IMR-90 (cell line): ENCODE measurements around the gene SLC37A1. TPM values are rescaled to one million over a fixed set of nuclear protein-coding genes. Genes with fewer than 3 reads are reported as not detected.

Experiments used
- ATAC-seq: fragments of 200-7000 bp; cut with Tn5 transposase; 2 replicates; pipeline ENCODE4 v1.9.1; 2020; ENCODE audit warnings: low read depth, mild to moderate bottlenecking, moderate library complexity
- BruUV-seq: library from RNA; stranded (reverse); fragments of 400-500 nt; replicated peaks from 2 replicates; lab custom pipeline; 2021; lab: Mats Ljungman, UMichigan
- CTCF ChIA-PET: fragments of 300-600 bp; formaldehyde crosslinking; extraction: SDS; loops from one replicate; lab custom pipeline; 2021; ENCODE audit warnings: antibody characterized with exemption; lab: Yijun Ruan, JAX
- POLR2A ChIA-PET: fragments of 300-600 bp; sonication (Branson Sonifier 250); formaldehyde crosslinking; loops from one replicate; lab custom pipeline; 2022; ENCODE audit warnings: antibody characterized with exemption; ENCODE audit not compliant: unreplicated experiment; lab: Charles Lee
- DNase-seq: peaks from one replicate; pipeline ENCODE4 v3.0.0; 2013
- H2AFZ ChIP-seq: replicated peaks from 2 replicates; pipeline ENCODE3; 2013; ENCODE audit warnings: low read length, mild to moderate bottlenecking; ENCODE audit not compliant: poor library complexity
- H2AK5ac ChIP-seq: 2 replicates; pipeline ENCODE4 v1.6.1; 2013; ENCODE audit warnings: low read depth, low read length, inconsistent platforms
- H2AK9ac ChIP-seq: replicated peaks from 2 replicates; pipeline ENCODE3; 2013; ENCODE audit warnings: mild to moderate bottlenecking, low read depth, low read length, moderate library complexity; ENCODE audit not compliant: poor library complexity
- H2BK120ac ChIP-seq: 2 replicates; pipeline ENCODE4 v1.6.1; 2013; ENCODE audit warnings: low read depth, low read length, inconsistent platforms
- H2BK15ac ChIP-seq: 3 replicates; pipeline ENCODE4 v1.6.1; 2013; ENCODE audit warnings: low read depth, low read length, inconsistent platforms
- H2BK20ac ChIP-seq: 2 replicates; pipeline ENCODE4 v1.6.1; 2013; ENCODE audit warnings: low read depth, mild to moderate bottlenecking, inconsistent platforms, low read length, moderate library complexity
- H2BK5ac ChIP-seq: 2 replicates; pipeline ENCODE4 v1.6.1; 2013; ENCODE audit warnings: mild to moderate bottlenecking, low read depth, low read length, inconsistent platforms; ENCODE audit not compliant: poor library complexity, severe bottlenecking
- H3K14ac ChIP-seq: replicated peaks from 2 replicates; pipeline ENCODE4 v1.6.1; 2013; ENCODE audit warnings: low read depth, low read length, inconsistent platforms
- H3K18ac ChIP-seq: 2 replicates; pipeline ENCODE4 v1.6.1; 2013; ENCODE audit warnings: low read depth, low read length, control low read depth
- H3K23ac ChIP-seq: 2 replicates; pipeline ENCODE4 v1.6.1; 2013; ENCODE audit warnings: low read depth, low read length, inconsistent platforms
- H3K27ac ChIP-seq: 2 replicates; pipeline ENCODE4 v1.5.1; 2013; ENCODE audit warnings: mild to moderate bottlenecking, control low read depth, low read length; ENCODE audit not compliant: insufficient read depth
- H3K27me3 ChIP-seq: 2 replicates; pipeline ENCODE4 v1.6.1; 2013; ENCODE audit warnings: low read length; ENCODE audit not compliant: control insufficient read depth, insufficient read depth
- H3K36me3 ChIP-seq: 2 replicates; pipeline ENCODE4 v1.6.1; 2013; ENCODE audit warnings: low read length, mixed read lengths; ENCODE audit not compliant: control insufficient read depth, insufficient read depth
- H3K4ac ChIP-seq: 2 replicates; pipeline ENCODE4 v1.6.1; 2013; ENCODE audit warnings: low read depth, low read length, inconsistent platforms
- H3K4me1 ChIP-seq: 2 replicates; pipeline ENCODE4 v1.6.1; 2013; ENCODE audit warnings: low read length, mixed read lengths; ENCODE audit not compliant: control insufficient read depth, insufficient read depth
- H3K4me2 ChIP-seq: 2 replicates; pipeline ENCODE4 v1.6.1; 2013; ENCODE audit warnings: low read depth, mild to moderate bottlenecking, control low read depth, low read length, moderate library complexity
- H3K4me3 ChIP-seq: 2 replicates; pipeline ENCODE4 v1.5.1; 2013; ENCODE audit warnings: low read depth, mild to moderate bottlenecking, control low read depth, low read length, moderate library complexity; ENCODE audit not compliant: insufficient read depth
- H3K56ac ChIP-seq: 2 replicates; pipeline ENCODE4 v1.6.1; 2013; ENCODE audit warnings: low read length, inconsistent platforms; ENCODE audit not compliant: insufficient read depth; ENCODE audit errors: extremely low read depth
- H3K79me1 ChIP-seq, 2 experiments: 2 replicates each; pipeline ENCODE4 v1.6.1; 2013; ENCODE audit warnings: low read length in 2 of 2, inconsistent platforms in 1 of 2, low read depth in 1 of 2
- H3K9ac ChIP-seq: 2 replicates; pipeline ENCODE4 v1.6.1; 2013; ENCODE audit warnings: low read depth, low read length, control low read depth
- H3K9me1 ChIP-seq: 2 replicates; pipeline ENCODE4 v1.6.1; 2013; ENCODE audit warnings: low read length, inconsistent platforms; ENCODE audit not compliant: insufficient read depth
- H3K9me3 ChIP-seq: 2 replicates; pipeline ENCODE4 v1.6.1; 2013; ENCODE audit warnings: low read length; ENCODE audit not compliant: control insufficient read depth, insufficient read depth
- H4K20me1 ChIP-seq: 2 replicates; pipeline ENCODE4 v1.6.1; 2013; ENCODE audit warnings: low read length, inconsistent platforms; ENCODE audit not compliant: insufficient read depth
- H4K5ac ChIP-seq: 2 replicates; pipeline ENCODE4 v1.6.1; 2013; ENCODE audit warnings: mild to moderate bottlenecking, low read depth, low read length, control low read depth
- H4K8ac ChIP-seq, 2 experiments: 2 replicates each; pipeline ENCODE4 v1.6.1; 2013; ENCODE audit warnings: low read depth in 2 of 2, low read length in 2 of 2, control low read depth in 1 of 2, inconsistent platforms in 1 of 2
- H4K91ac ChIP-seq: 2 replicates; pipeline ENCODE4 v1.6.1; 2013; ENCODE audit warnings: low read depth, low read length, inconsistent platforms; ENCODE audit not compliant: insufficient read depth
- CHD1 ChIP-seq: IDR thresholded peaks from 2 replicates; pipeline ENCODE4 v1.6.1; 2012; ENCODE audit warnings: low read depth, low read length, improper control_type of control experiment
- FOS ChIP-seq: fragments of 150-350 bp; IDR thresholded peaks from 2 replicates; pipeline ENCODE4 v1.6.1; 2016; ENCODE audit warnings: low read depth, low read length
- POLR2A ChIP-seq: IDR thresholded peaks from 2 replicates; pipeline ENCODE4 v1.6.1; 2012; ENCODE audit warnings: mild to moderate bottlenecking, low read depth, low read length
- RFX5 ChIP-seq: IDR thresholded peaks from 2 replicates; pipeline ENCODE4 v1.8.0; 2012; ENCODE audit warnings: low read depth, mild to moderate bottlenecking, low read length, moderate library complexity
- SMC3 ChIP-seq: fragments of 150-350 bp; IDR thresholded peaks from 2 replicates; pipeline ENCODE4 v1.6.1; 2016; ENCODE audit warnings: low read depth, mild to moderate bottlenecking, antibody characterized with exemption, low read length, moderate library complexity
- whole genome bisulfite sequencing, 2 experiments: methylation state at CpG; one replicate each; pipeline versions ENCODE4 v1.1.5 to v1.1.7; 2013; ENCODE audit warnings: missing lambda C conversion rate in 2 of 2; ENCODE audit not compliant: insufficient read length in 1 of 2; ENCODE audit errors: extremely low coverage in 2 of 2; 5-methylcytosine and 5-hydroxymethylcytosine counted together
- dilution Hi-C: fragments of 300-500 bp; cut with HindIII; formaldehyde crosslinking; loops from one replicate; pipeline ENCODE4 v1.14.3; 2018; ENCODE audit warnings: low sequenced_read_pairs; ENCODE audit not compliant: unreplicated experiment
- in situ Hi-C: fragments of 300-500 bp; cut with MboI; formaldehyde crosslinking; loops from 3 replicates; pipeline ENCODE4 v1.14.3; 2019; ENCODE audit warnings: low sequenced_read_pairs, inconsistent platforms, mixed read lengths
- intact Hi-C: fragments of 100-400 bp; cut with micrococcal nuclease; formaldehyde crosslinking; loops from 2 replicates; pipeline ENCODE4 v1.10.0; 2022
- polyA plus RNA-seq, 3 experiments: library from polyadenylated mRNA; depleted of rRNA; stranded (reverse); fragments of >200 nt; gene quantifications; 2 replicates each; pipeline ENCODE4 v1.2.3, GENCODE V29; 2012; ENCODE audit warnings: low replicate concordance in 1 of 3
- total RNA-seq: library from RNA; depleted of rRNA; stranded (reverse); fragments of >200 nt; gene quantifications from 2 replicates; pipeline ENCODE4 v1.2.3, GENCODE V29; 2012
- TF ChIP-seq, protein P1 (sequence below): fragments of 150-350 bp; IDR thresholded peaks from 2 replicates; pipeline ENCODE4 v1.6.1; 2017; ENCODE audit warnings: mild to moderate bottlenecking, antibody characterized with exemption, low read length, low read depth
- TF ChIP-seq, protein P2 (sequence below): conservative IDR thresholded peaks from 2 replicates; pipeline ENCODE4 v1.5.1; 2012; ENCODE audit warnings: mild to moderate bottlenecking, low read depth, low read length, improper control_type of control experiment

SLC37A1 gene
- total and polyA plus RNA-seq, 2 of the 4 experiments (the other 2 are of a cell fraction), result 0.36 to 0.48 TPM

DNA sequence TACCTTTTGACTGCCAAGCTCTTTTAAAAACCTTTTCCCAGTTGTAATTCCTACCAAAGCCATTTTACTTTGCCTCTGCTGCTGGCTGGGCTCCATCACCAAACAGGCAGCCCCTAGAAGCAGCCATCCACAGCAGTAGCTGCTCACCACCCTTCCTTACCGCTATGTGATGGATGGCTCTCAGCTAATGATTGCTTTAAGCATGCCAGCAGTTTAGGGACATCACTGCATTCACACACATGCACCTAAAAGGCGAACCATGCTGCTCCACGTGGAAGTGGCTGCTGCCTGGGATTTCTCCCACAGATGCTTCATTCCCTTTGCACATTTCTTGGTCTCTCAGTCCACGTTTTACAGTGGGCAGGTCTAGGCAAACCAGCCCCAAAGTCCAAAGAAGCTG lies 93.5 kb downstream of the SLC37A1 start:
- H3K4me2 ChIP-seq, result no peak overlapping the region
- H2AFZ ChIP-seq, result peak overlapping the region; percentile 23
- ChIA-PET CTCF (interaction anchor here (1.1 kb wide), 1 partner anchor 14 kb away, joined by 6 read pairs; no protein-coding TSS in a partner anchor), POLR2A (no interaction called here)
- H2BK120ac ChIP-seq, result no peak overlapping the region
- in situ Hi-C loops, result loop anchor here (5.0 kb wide), 1 partner anchor 220 kb away; no protein-coding TSS in a partner anchor
- H3K14ac ChIP-seq, result no peak overlapping the region
- H4K8ac ChIP-seq, result no peak overlapping the region
- WGBS, 2 experiments, result 57% methylated on average over 1 of the region's 4 CpGs; no CpG with 5 or more reads in 1 of the 2 experiments
- no peak overlapping the region for H3K9ac ChIP-seq
- H3K9me3 ChIP-seq, result peaks cover 9% of the 10 kb centered on the region
- no peaks in the 10 kb centered on the region for H3K36me3 ChIP-seq
- H3K56ac ChIP-seq, result no peak overlapping the region
- no peak overlapping the region for H3K23ac ChIP-seq
- no peak overlapping the region for H2BK5ac ChIP-seq
- no TSS peak for BruUV-seq
- no peak overlapping the region for H4K5ac ChIP-seq
- TF ChIP-seq RFX5, result no peak
- TF ChIP-seq POLR2A, result no peak
- TF ChIP-seq, protein P1, sequence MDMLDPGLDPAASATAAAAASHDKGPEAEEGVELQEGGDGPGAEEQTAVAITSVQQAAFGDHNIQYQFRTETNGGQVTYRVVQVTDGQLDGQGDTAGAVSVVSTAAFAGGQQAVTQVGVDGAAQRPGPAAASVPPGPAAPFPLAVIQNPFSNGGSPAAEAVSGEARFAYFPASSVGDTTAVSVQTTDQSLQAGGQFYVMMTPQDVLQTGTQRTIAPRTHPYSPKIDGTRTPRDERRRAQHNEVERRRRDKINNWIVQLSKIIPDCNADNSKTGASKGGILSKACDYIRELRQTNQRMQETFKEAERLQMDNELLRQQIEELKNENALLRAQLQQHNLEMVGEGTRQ, result no peak
- no peak for TF ChIP-seq SMC3
- no peak for TF ChIP-seq FOS
- TF ChIP-seq CHD1, result no peak
- TF ChIP-seq, protein P2, sequence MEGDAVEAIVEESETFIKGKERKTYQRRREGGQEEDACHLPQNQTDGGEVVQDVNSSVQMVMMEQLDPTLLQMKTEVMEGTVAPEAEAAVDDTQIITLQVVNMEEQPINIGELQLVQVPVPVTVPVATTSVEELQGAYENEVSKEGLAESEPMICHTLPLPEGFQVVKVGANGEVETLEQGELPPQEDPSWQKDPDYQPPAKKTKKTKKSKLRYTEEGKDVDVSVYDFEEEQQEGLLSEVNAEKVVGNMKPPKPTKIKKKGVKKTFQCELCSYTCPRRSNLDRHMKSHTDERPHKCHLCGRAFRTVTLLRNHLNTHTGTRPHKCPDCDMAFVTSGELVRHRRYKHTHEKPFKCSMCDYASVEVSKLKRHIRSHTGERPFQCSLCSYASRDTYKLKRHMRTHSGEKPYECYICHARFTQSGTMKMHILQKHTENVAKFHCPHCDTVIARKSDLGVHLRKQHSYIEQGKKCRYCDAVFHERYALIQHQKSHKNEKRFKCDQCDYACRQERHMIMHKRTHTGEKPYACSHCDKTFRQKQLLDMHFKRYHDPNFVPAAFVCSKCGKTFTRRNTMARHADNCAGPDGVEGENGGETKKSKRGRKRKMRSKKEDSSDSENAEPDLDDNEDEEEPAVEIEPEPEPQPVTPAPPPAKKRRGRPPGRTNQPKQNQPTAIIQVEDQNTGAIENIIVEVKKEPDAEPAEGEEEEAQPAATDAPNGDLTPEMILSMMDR, result no peak
- H3K9me1 ChIP-seq, result no peaks in the 10 kb centered on the region
- H3K18ac ChIP-seq, result no peak overlapping the region
- no peaks in the 10 kb centered on the region for H4K20me1 ChIP-seq
- DNase-seq, result no peak
- H3K4ac ChIP-seq, result no peak overlapping the region
- no peak overlapping the region for H2AK9ac ChIP-seq
- H4K91ac ChIP-seq, result no peak overlapping the region
- H3K27me3 ChIP-seq, result peaks cover 2% of the 10 kb centered on the region
- H3K27ac ChIP-seq, result no peak overlapping the region
- dilution Hi-C loops, result no loop called here
- H2AK5ac ChIP-seq, result no peak overlapping the region
- no peak overlapping the region for H2BK15ac ChIP-seq
- no peak overlapping the region for H2BK20ac ChIP-seq
- no peaks in the 10 kb centered on the region for H3K79me1 ChIP-seq
- intact Hi-C loops, result no loop called here
- no peak overlapping the region for H3K4me3 ChIP-seq
- H3K4me1 ChIP-seq, result no peaks in the 10 kb centered on the region
- no peak for ATAC-seq
